Urothelium cell line (cell line): ENCODE results near the gene TSPAN32.

Experiments
- DNase-seq: peaks from one replicate; pipeline ENCODE4 v3.0.0; 2011; ENCODE audit warnings: low spot score, mixed read lengths
- FAIRE-seq: peaks from 2 replicates; lab custom pipeline; 2011; peaks lifted over from hg19 to GRCh38; lab: Jason Lieb, UNC

The TSPAN32 gene, protein sequence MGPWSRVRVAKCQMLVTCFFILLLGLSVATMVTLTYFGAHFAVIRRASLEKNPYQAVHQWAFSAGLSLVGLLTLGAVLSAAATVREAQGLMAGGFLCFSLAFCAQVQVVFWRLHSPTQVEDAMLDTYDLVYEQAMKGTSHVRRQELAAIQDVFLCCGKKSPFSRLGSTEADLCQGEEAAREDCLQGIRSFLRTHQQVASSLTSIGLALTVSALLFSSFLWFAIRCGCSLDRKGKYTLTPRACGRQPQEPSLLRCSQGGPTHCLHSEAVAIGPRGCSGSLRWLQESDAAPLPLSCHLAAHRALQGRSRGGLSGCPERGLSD

DNA sequence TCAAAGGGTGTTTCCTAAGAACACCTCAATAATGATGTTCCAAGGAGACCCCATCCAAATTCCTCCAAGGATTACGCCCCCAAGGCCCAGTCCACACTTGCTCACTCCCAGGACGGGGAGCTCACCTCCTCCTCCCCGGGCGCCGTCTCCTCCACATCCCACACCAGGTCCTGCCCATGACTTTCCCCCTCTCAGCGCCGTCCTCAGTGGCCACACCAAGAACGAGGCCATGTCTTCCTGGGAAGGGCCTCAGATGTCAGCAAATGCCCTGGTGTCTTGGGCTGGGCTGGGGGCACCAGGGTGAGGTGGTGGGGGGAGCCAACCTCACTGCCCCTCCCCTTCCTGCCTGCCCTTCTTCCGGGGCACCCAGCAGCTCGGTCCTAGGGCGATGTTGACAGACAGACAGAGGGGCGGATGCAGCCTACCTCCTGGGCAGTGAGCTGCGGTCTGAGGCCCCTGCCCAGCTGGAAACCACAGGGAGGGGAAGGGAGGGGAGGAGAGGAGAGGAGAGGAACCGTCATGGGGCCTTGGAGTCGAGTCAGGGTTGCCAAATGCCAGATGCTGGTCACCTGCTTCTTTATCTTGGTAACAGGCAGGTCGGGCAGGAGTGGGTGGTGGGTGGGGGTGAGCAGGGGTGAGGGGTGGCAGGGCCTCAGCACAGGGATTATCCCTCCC lies at the start of gene TSPAN32, which contains the start of gene C11orf21:
TSPAN32 (plus strand) TSS at position 383 of the 675 bp plus-strand sequence; CDS start at position 520, 137 bp downstream.
C11orf21 (minus strand) TSS at position 288 of the 675 bp plus-strand sequence; CDS start at position 178, 110 bp downstream.
- FAIRE-seq = no peak
- DNase-seq = no peak

DNA sequence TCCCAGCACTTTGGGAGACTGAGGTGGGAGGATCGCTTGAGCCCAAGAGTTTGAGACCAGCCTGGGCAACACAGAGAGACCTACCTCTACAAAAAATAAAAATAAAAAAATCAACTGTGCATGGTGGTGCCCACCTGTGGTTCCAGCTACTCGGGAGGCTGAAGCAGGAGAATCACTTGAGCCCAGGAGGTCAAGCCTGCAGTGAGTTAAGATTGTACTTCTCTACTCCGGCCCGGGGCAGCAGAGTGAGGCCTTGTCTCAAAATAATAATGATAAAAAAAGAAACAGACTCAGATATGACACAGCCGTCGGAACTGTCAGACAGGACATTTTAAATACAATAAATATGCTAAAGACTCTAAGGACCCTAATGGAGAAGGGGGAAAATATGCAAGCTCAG lies 49.8 kb upstream of the TSPAN32 start:
- no peak for DNase-seq
- no peak for FAIRE-seq

DNA sequence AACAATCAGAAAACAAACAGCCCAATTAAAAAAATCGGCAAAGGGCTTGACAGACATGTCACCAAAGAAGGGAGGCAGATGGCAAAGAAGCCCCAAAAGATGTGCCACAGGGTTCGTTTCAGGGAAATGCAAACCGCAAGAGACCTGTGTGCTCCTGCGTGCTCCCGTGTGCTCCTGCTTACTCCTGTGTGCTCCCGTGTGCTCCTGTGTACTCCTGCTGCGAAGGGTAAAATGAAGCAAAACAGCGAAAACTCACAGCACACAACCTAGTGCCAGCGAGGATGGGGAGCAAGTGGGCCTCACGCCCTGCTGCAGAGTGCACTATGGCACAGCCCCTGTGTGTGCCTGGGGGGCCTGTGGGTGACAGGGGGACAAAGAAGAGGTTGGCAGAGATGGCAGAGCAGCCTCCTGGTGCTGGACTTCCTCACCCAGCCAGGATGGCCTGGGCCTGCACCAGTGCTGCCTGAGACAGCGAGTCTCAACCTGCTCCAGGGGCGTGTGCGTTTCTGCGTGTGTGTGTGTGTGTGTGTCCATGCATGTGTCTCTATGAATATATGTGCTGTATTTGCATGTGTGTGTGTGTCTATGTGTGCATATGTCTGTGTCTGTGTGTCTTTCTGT lies 45.4 kb upstream of the TSPAN32 start:
- no peak for FAIRE-seq
- DNase-seq = no peak

DNA sequence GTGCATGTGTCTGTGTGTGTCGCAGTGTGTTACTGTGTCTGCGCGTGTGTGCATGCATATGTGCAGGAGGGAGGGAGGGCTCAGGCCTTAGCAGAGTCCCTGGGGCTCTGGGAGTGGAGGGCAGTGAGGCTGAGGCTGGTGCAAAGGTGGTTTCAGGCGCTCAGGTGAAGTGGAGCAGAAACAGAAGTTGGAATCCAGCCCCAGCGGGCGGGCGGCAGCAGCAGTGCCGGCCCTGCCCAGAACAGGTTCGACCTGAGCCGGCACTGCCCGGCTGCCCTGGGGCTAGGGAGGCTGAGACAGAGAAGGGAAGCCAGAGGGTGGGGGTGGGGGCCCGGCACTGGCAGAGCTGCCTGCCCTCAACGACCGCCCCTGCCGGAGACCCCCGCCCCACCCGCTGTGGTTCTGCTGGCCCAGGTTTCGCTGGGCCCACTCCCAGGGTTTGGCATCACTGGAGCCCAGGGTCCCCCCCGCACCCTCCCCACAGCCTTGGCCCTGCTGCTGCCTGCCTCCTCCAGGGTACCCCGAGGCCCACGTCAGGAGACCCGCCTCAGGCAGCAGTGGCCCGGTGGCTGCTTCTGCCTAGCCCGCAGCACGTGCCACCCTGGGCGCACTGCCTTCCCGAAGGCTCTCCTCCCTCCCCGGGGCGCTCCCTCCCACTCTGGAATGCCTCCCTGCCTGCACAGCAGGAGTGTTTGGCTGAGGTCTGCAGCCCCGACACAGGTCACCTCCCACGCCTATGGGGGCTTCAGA lies 44.7 kb upstream of the TSPAN32 start:
- FAIRE-seq = no peak
- DNase-seq = no peak

DNA sequence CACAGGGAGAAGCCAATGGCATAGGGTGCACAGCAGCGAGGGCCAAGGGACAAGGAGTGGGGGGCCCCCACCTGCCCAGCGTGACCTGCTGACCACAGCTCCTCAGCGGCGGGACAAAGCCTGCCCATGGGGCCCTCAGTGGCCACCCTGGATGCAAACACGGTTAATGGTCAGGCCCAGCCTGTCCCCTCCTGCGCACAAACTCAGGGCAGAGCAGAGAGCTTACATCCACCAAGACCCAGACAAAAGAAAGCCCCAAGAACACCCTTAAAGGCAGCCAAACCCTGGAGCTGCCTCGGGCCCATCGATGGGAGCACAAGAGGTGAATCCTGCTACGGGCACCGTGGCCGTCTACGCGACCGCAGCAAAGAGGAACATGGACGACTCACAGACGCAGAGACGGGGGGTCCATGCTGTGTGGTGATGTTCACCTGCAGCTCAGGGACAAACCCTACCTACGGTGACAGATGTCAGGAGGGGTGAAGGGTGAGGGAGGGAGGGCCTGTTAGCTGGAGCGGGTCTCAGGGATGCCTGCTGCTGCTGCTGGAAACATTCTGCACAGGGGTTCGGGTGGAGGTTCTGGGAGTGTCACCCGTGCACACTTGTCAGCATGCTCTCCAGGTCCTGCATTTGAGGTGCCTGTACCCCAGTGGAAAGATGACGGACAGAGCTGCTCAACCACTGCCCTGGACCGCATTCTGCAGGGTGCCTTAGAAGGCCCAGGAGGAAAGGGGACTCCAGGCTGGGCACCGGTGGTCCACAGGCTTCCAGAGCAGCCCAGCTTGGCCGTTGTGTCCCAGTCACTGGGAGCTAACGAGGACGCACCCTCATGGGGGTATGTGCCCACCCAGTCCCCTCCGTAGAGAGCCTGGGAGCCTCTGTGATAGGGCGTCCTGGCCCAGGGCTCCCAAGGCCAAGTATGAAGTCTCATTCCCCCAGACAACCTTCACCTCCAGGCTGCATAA lies 43.0 kb upstream of the TSPAN32 start:
- DNase-seq (no peak), FAIRE-seq (no peak)

DNA sequence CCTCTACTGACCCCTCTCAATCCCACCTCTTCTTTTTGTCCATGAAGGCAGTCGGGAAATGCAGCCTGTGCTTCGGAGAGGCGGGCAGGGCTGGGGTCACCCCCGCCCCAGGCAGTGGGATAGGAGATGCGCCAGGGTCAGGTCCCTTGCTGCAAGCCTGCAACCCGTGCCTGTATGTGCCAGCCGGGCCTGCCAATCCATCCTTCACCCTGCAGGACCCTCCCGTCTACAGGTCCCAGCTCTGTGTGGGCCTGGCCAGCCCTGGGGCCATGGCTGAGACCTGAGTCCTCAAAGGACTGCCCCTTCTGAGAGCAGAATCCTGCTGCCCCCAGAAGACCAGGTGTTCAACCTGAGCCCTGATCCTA lies 42.4 kb upstream of the TSPAN32 start:
- no peak for DNase-seq
- FAIRE-seq = no peak

DNA sequence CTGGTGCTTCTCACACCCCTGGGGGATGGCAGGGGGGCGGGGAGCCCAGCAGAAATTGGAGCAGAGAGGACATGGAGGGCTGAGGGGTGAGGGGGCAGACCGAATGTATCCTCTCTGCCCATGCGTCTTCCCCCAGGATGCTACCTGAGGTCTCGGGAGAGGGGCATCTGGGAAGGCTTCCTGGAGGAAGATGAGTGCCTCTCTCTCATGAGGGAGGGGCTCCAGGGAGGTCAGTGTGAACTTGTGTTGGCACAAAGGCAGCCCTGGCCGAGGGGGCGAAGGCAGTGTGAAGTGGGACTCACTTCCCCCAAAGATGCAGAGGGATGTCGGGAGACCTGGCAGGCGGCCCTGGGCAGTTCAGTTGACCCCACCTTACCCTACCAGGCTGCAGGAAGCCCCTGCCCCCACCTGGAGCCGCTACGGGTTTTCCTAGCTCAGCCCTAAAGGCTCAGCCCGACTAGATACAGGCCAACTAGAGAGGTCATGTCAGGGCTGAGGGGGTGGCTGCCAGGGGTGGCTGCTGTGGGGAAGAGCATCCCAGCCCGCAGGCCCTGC lies 41.8 kb upstream of the TSPAN32 start:
- no peak for DNase-seq
- FAIRE-seq = no peak

DNA sequence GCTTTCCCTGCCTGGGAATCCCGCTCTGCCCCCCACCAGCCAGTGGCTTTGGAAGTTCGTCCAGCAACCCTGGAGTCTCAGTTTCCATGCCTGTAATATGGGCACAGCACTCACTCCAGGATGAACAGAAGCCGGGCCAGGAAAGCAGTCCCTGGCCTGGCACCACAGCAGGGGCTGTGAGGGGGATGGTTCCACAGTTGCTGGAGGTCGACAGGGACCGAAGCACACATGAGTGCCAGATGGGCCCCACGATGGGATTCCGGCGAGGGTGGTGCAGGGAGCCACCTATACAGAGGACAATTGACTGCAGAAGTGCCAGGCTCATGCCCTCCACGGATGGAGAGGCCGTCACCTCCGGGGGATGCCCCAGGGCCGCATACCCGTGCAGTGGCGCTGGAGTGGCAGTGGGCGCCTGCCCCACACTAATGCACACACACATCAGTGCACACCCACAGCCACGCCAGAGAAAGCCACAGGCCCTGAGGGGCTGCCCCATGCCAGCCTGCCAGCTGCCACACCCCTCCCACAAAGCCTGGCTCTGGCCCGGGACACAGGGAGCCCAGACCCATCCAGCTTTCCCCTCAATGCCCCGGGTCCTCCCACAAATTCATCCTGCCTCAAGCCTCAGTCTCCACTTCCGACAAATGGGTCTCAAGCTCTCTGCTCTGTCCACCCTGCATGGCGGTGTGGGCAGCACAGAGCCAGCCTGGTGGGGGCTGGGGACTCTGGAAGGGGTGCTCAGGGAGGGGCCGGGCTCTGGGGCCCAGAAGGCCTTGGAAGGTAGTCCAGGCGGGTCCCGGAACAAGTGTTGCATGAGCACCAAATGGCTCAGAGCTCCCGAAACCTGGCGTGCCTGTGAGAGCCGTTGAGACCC lies 41.1 kb upstream of the TSPAN32 start:
- no peak for DNase-seq
- FAIRE-seq = no peak

DNA sequence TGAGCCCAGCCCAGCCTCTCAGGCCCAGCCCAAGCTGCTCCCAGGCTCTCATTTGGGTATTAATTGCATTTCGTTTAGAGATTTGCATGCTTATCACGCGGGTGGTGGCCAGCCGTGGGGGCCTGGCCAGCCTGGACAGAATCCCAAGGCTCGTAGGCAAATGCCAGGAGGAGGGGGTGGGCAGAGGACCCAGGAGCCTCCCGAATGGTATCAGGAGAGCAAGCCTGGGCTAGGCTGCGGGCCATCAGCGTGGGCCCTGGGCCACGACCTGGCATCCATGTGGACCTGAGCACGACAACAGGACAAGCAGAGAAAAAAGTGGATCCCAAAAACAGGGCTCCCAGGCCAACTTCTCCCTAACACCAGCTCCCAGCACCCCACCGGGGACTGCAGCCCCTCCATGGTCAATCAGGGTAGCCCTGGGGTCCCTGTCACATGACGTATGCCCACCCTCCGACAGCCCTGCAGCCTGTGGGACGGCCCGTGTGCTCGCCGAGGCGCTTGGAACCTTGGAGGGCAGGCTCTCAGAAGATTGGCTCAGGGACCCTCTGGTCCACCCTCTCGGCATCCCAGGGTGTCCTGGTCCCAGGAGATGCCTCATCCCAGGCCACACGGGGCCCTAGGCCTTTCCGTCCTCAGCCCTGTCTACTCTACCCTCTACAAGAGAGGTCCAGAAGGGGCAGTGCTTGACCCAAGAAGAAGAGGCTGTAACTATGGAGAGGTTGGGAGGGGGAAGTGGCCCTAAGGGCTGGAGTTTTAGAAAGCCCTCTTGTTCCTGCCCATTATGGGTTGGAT lies 40.2 kb upstream of the TSPAN32 start:
- FAIRE-seq (no peak), DNase-seq (no peak)

DNA sequence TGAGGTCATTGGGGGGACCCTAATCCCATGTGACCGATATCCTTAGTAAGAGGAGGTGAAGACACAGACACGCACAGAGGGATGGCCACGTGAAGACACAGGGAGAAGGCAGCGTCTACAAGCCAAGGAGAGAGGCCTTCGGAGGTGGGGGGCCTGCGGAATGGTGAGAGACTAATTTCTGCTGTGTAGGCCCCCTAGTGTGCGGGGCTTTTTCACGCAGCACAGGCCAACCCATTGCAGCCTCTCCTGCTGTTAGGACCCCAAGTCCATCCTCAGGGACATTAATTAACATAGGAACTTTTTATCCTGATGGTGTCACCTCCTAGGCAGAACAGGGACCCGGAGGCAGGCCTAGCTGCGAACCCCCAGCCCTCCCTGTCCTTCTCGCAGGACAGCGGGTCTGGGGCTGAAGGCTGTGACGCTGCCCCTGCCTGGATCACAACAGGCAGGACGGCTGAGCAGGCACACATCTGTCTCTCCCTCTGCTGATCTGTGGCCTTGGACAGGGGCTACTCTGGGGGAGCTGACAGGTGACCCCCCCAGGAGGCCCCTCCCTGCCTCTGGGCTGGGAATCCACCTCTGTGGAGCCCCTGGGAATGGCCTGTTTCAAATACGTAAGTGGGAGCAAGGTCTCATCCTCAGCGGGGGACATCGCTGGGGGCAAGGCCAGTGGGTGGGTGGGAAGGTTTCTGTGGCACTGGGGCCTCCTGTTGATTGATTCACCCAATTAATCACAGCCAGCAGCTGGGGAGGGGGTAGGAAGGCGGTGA lies 39.3 kb upstream of the TSPAN32 start:
- FAIRE-seq (no peak), DNase-seq (no peak)

DNA sequence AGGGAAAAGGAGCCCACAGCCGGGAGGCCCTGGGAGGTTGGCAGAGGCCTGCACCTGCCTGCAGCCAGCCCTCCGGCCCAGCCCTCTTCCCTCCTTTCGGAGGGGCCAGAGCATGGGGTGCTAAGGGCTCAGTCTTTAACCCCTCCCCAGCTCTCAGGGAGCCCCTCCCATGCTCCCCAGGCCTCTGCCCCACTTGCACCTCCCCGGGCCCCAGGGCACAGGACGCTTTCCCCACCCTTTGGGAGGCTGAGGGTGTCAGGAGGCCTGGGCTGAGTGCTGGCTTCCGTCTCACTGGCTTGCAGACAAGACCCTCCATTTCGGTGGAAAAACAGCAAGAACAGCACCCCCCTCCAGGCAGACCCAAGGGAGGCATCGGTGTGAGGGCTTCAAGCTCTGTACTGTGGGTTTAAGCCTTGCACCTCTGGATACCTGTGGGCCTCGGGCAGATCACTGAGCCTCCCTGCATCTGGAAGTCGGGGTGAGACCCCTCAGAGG lies 38.7 kb upstream of the TSPAN32 start:
- FAIRE-seq = no peak
- DNase-seq = no peak

DNA sequence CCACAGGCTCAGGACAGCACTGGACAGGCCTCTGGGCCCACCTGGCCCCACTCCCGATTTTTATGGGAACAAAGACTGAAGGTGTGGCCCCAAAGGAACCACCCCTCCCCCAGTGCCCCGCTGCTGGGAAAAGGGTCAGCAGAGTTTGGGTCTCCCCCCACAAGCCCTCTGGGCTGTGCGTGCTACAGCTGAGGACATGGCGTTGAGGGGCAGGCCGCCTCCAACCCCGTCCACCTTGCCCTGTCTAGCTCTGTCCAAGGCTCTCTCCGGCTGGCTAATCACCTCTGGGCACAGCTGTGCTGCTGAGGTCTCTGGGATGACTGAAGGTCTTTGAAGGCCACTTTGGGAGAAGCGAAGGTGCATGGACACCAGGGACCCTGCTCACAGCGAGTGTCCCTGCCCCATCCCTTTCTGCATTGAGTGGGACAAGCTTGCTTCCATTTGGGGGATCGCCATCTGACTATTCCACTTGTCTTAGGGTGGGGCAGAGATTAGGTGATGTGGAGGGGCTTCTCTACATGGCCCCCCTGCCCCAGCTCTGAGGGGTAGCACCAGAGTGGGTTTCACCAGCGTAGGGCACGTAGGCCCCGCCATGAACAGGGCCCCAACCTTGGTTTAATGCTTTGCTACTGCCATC lies 38.0 kb upstream of the TSPAN32 start:
- FAIRE-seq = no peak
- no peak for DNase-seq

DNA sequence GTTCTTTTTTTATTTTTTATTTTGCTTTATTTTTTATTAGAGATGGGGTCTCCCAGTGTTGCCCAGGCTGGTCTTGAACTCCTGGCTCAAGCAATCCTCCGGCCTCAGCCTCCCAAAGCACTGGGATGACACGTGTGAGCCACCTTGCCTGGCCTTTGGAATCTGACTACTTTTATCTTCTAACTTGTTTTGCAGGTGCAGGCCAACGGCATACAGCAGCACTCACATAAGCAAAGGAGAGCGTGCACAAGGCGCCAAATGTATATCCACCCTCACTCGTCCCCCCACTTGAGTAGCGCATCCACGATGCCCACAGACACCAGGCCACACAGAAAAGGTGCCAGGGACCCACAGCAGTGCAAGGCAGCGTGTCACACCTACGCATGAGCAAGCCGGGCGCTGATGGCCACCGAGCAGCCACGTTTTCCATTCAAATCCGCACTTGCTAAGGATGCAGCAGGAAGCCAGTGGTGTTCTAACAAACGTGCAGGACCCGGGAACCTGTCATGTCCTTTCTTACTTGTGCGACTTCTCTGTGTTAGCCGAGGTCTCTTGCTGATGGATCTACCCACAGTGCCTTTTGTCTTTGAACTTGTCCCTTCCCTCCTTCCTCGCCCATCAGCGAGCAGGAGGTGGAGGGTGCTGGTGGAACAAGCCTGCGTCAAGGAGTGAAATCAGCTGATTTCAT lies 37.3 kb upstream of the TSPAN32 start:
- DNase-seq = no peak
- no peak for FAIRE-seq

DNA sequence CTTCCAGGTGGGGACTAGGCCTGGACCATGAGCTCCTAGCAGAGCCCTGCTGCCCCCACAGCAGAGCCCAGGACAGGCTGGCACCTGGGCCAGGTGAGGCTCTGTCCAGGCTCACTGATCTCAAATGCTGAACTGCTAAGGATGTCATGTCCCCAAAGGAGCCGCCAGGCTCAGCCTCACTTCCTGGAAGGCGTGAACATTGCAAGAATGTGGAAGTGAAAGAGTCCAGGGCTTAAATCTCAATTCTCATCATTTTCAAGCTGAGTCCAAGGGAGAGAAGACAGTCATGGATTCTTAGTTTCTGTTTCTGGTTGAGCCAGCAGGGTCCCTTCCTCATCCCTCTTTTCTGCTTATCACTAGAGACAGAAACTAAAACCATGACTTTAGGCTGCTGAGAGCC lies 36.4 kb upstream of the TSPAN32 start:
- no peak for FAIRE-seq

DNA sequence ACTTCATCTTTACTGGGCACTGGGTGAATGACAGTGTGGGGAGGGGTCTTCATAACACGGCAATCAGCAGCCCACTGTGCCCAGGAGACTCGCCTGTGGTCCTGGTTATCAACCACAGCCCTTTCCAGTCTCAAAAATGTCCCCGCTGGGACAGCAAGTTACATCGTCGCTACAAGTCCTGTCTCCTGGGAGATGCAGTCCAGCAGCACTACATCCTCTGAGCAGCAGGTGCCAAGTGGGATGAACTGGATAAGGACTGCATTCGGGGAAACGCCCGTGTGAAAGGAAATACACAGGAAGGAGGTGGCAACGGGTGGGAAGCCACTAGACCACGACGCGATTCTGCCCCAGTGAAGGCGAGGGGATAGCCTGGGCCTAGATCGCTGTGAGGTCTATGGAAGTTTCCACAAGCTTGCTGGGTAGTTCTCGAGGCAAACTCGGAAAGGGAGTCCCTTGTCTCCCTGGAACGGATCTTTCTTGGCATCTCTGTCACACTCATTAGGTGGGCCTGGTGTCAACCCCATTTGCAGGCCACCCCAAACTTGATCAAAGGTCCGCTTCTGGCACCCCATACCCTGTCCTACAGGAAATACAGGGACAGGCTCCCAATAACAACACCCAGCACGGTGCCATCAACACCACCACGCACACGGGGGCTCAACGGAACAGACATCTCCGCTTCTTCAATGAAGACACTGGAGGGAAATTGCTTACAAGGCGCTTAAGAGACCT lies 35.8 kb upstream of the TSPAN32 start:
- FAIRE-seq = no peak
- DNase-seq = no peak

More for the DNA sequence above, 36.4 kb upstream of the TSPAN32 start:
- DNase-seq = no peak
